ENCODE results near the gene ST6GALNAC5.
"Not testable (repeated sequence)": the region's sequence is repeated elsewhere in the genome, so short reads cannot be mapped to it uniquely, and the experiment has no call there.

The ST6GALNAC5 gene

GRCh38 chr1:76866566-76866965, 714 bp upstream of the ST6GALNAC5 start:
- DNase-seq (ENCODE audit: low read depth in 2 of 2) = no peak

GRCh38 chr1:76868154-76868882, 1.0 kb downstream of the ST6GALNAC5 start:
- no peak for DNase-seq (ENCODE audit: low read depth in 2 of 2)

GRCh38 chr1:76868916-76869315, 1.6 kb downstream of the ST6GALNAC5 start:
- DNase-seq (ENCODE audit: low read depth in 2 of 2) = no peak

GRCh38 chr1:76870037-76870436, 2.8 kb downstream of the ST6GALNAC5 start:
- no peak for DNase-seq (ENCODE audit: low read depth in 2 of 2)

- DNase-seq (ENCODE audit: low read depth in 2 of 2) = no peak
These were observed 4.2 kb downstream of the ST6GALNAC5 start for GRCh38 chr1:76871355-76871974.

GRCh38 chr1:76872944-76873343, 5.7 kb downstream of the ST6GALNAC5 start:
- DNase-seq (ENCODE audit: low read depth in 2 of 2) = no peak

- no peak for DNase-seq (ENCODE audit: low read depth in 2 of 2)
These were observed 9.5 kb downstream of the ST6GALNAC5 start for GRCh38 chr1:76876655-76877395.

- DNase-seq (ENCODE audit: low read depth in 2 of 2) = not testable (repeated sequence)
These were observed 11.7 kb downstream of the ST6GALNAC5 start for GRCh38 chr1:76879014-76879413.

- DNase-seq (ENCODE audit: low read depth in 2 of 2) = no peak
These were observed 14.5 kb downstream of the ST6GALNAC5 start for GRCh38 chr1:76881762-76882161.

- no peak for DNase-seq (ENCODE audit: low read depth in 2 of 2)
These were observed 24.8 kb downstream of the ST6GALNAC5 start for GRCh38 chr1:76891931-76892622.

- DNase-seq (ENCODE audit: low read depth in 2 of 2) = no peak
These were observed 25.4 kb downstream of the ST6GALNAC5 start for GRCh38 chr1:76892675-76893074.

GRCh38 chr1:76901158-76901767, 34.0 kb downstream of the ST6GALNAC5 start:
- peak; percentile 1 to 3 for DNase-seq (ENCODE audit: low read depth in 2 of 2)

GRCh38 chr1:76905876-76906595, 38.8 kb downstream of the ST6GALNAC5 start:
- DNase-seq (ENCODE audit: low read depth in 2 of 2) = no peak

- DNase-seq (ENCODE audit: low read depth in 2 of 2) = no peak
These were observed 42.0 kb downstream of the ST6GALNAC5 start for GRCh38 chr1:76909311-76909710.

GRCh38 chr1:76919085-76919484, 51.8 kb downstream of the ST6GALNAC5 start:
- DNase-seq (ENCODE audit: low read depth in 2 of 2) = no peak

- no peak for DNase-seq (ENCODE audit: low read depth in 2 of 2)
These were observed 54.3 kb downstream of the ST6GALNAC5 start for GRCh38 chr1:76921590-76921989.

- DNase-seq (ENCODE audit: low read depth in 2 of 2) = no peak
These were observed 58.5 kb downstream of the ST6GALNAC5 start for GRCh38 chr1:76925825-76926224.

- DNase-seq (ENCODE audit: low read depth in 2 of 2) = no peak
These were observed 61.2 kb downstream of the ST6GALNAC5 start for GRCh38 chr1:76928522-76928921.

- DNase-seq (ENCODE audit: low read depth in 2 of 2) = no peak
These were observed 61.9 kb downstream of the ST6GALNAC5 start for GRCh38 chr1:76929136-76929535.

- no peak for DNase-seq (ENCODE audit: low read depth in 2 of 2)
These were observed 66.9 kb downstream of the ST6GALNAC5 start for GRCh38 chr1:76933847-76934815.

All from stimulated activated CD4-positive, alpha-beta T cell treated with anti-CD3 and anti-CD28 coated beads, Interleukin-12 subunit alpha, Interleukin-12 subunit beta, amount 100 ng/mL, for 24 hours (primary cell).